Stimulated activated CD8-positive, alpha-beta memory T cell treated with anti-CD3 and anti-CD28 coated beads, Interleukin-12 subunit alpha, Interleukin-12 subunit beta, amount 100 ng/mL, for 24 hours (primary cell): Measurements from ENCODE around the gene PROM1.

Experiments used
- DNase-seq: peaks from one replicate; pipeline ENCODE4 v3.0.0-alpha.2; 2020; ENCODE audit errors: extremely low read depth

The PROM1 gene

GRCh38 chr4:16083241-16084191 lies at the start of gene PROM1:
Gene PROM1 (minus strand): TSS chr4:16084023. CDS start chr4:16075906, 8,117 bp downstream.
- DNase-seq = no peak

DNA sequence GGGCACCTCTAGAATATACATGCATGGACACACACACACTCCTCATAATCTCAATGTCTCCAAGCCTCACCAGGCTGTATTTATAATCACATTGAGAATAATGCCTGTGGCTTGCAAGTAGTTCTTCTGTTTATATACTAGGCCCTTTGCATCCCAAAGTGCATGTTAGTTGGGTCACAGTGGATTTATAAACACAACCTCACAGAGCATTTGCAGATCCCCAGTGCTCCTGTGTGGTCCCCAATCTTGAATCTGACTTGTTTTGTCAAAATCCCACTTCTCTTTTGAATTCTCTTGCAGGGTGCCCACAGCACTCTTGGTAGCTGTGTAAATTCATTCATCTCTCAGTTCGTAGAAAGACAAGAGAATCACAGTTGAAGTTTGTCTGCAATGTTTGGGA lies 49.6 kb upstream of the PROM1 start:
- no peak for DNase-seq

GRCh38 chr4:16131293-16131692 lies 47.5 kb upstream of the PROM1 start:
- DNase-seq = no peak

- DNase-seq = no peak
These were observed 45.5 kb upstream of the PROM1 start for GRCh38 chr4:16129336-16129735.

- DNase-seq = no peak
These were observed 42.9 kb upstream of the PROM1 start for GRCh38 chr4:16126714-16127113.

DNA sequence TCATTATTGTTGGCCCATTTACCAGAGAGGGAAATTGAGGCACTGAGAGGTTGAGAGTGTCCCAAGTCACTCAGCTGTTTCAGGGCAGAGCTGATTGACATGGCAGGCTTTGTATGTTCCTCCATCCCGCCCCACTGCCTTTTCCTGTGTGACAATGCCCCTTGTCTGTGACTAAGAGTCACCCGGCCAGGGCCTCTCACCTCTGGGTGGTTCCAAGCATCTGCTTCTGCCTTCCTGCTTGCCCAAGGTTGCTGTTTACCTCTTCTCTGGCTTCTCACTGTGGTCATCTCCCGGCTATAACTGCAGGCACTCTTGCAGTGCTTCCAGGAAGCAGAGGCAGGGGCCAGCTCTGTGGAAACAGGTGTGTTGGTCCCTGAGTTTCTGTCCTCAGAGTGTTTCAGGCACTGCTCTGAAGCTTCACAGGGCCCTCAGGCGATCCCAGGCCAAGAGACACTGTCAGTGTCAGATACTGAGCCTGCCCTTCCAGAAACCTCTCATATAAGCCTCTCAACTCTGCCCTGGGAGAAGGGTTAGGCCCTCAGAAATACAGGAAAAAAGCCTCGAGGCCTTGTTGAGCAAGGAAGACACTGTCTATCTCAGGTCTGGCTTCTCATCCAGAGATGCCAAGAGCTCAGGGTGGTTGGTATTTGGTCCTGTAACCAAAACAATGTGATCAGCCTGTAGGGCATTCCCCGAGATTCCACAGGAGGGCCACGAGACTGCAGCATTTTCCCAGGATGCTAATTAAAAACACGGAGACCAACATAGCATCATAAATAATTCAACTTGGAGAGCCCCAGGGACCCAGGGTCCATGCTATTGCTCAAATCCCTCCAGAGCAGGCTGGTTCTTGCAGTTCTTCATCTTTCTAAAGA lies 42.0 kb upstream of the PROM1 start:
- DNase-seq = no peak

DNA sequence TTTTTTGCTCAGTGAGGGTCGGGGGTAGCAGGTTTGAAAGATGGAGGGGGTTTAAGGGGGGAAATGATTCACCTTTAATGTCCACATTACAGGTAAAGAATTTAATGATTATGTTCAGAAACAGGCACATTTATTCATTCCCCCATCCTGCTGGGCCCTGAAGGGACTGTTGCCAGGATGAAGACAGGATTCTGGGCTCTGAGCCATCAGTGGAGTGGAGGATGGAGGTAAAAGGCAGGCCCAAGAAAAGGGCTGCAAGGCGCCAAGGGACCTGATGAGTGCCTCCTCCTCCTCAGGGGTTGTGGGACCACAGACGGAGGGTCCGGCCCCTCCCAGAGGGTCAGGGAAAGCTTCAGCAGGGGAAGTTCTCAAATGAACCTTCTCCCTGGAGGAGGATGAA lies 40.4 kb upstream of the PROM1 start:
- DNase-seq = no peak

DNA sequence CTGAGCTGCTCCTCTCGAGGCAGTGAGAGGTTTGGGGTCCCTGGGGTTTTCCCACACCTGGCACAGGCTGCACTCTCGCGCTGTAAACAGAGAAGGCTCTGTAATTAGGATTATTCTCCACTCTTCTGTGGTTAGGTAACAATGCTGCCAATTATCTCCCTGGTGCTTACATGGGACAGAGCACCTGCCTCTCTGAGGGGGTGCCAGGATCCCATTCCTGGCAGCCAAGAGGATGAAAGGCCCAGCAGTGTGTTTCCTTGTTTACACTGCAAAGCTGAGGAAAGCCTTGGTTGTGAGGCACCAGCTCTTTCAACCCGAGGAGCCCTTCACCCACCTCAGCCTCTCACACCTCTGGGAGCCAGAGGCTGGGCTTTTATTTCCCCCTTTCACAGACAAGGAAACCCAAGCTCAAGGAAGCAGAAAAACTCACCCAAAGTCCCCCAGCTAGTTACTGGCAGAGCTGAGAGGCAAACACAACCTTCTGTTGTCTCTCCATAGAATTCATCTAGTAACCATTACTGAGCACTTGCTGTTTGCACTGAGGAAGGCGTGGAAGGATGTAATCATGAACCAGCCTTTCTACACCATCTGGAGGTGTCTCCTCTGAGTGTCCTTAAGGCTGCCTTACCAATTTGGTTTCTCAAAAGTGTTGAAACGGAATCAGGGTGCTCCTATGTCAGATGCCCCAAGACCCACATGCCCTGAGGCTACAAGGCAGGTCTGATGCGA lies 39.7 kb upstream of the PROM1 start:
- no peak for DNase-seq

DNA sequence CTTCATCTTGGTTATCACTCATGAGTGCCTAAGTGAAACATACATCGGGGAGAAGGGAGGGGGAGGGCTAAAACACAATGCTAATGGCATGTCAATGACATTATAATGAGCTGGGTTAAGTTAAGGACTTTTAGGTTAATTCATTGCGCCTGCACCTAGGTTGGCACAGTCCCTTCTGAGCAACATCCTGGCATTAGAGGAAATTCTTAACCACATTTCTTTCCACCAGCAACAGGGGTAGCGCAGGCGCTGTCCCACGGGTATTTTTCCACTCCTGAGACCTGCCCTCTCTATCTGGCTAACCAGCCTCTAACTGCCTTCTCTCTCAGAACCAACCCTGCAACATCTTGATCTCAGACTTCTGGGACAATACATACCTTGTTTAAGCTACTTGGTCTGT lies 39.0 kb upstream of the PROM1 start:
- DNase-seq = no peak

GRCh38 chr4:16122308-16122711 lies 38.5 kb upstream of the PROM1 start:
- DNase-seq = no peak

DNA sequence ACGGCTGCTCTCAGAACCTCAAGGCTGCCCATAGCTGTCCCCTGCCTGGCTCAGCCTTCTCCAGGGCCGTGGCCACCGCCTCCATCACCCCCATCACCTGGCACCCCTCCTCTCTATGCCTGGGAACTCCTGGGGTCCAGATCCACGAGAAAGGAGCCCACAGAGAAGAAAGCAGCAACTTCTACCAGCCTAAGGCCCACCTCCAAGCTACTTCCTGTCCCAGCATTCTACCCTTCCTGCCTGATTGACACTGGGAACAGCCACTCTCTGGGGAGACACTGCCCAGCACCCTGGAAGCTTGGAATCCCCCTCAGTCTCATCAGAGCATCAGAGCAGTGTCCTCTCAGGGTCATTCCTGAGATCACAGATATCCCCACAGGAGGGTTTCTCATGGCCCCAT lies 36.9 kb upstream of the PROM1 start:
- no peak for DNase-seq

DNA sequence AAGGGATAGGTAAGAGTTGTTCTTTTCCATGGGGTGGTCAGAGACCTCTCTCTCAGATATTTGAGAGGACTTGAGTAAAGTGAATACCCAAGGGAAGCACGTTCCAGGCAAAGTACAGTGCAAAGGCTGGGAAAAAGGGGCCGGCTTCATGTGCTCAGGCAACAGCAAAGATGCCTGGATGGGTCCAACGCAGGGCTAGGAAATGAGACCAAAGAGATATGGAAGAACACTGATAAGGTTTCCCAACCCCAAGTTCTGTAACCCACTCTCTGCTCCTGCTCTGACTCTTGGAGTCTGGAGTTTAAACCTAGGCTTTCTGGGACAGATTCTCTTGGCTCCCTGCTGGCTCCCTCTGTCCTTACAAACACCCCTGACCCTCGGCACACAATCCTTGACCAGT lies 36.2 kb upstream of the PROM1 start:
- no peak for DNase-seq

DNA sequence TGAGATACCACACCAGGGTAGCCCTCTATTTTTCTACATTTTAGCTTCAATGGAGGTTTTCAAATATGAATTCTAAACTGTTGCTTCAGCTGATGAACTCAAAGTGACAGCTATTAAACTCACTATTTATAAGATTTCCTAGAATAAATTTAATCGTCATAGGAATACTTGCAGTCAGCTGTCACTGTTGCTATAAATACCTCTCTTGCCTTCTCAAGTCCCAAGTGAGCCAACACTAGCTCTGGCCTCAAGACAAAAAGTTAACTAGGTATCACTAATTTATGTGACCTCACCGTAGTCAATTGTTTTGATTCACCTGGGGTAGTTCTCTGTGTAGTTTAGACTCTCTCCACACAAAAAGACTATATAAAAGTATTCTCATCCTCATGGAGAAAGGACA lies 34.3 kb upstream of the PROM1 start:
- no peak for DNase-seq

GRCh38 chr4:16117164-16117563 lies 33.3 kb upstream of the PROM1 start:
- DNase-seq = no peak

DNA sequence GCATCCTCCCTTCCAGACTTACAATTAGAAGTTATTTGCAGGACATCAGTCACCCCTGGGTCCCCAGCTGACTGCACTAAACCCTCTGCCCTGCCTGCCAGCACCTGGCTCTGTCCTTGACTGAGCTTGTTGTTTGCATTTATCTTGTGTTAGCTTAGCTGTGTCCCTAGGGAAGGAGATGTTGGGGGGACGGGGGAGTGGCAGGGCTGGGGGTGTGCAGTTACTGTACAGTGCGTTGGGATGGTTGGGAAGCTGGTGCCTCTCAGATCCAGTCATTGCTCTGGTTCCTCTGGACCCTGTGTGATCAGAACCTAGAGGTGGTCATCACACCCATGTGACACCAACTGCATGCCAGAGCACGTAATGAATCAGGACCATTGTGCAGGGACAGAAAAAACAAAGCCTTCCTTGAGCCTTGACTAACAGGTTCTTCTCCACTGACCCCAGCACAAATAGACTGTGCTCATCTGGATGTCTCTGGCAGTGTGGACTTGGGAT lies 32.7 kb upstream of the PROM1 start:
- no peak for DNase-seq

DNA sequence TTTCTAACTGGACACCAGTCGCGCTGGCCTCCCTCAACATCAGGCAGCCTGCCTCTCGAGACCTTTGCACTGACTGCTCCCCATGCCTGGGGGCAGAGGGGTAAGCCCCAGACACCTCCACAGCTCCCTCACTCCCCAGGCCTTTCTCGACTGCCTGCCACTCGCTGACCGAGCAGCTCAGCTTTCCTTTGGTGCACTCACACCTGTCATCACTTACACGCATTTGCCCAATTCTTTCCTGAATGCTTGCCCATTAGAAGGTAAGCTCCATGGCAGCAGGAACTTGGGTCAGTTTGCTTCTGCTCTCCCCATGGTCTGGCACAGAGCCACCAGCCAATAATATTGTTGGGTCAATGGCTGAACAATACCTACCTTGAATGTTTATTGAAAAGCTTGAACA lies 32.2 kb upstream of the PROM1 start:
- no peak for DNase-seq

DNA sequence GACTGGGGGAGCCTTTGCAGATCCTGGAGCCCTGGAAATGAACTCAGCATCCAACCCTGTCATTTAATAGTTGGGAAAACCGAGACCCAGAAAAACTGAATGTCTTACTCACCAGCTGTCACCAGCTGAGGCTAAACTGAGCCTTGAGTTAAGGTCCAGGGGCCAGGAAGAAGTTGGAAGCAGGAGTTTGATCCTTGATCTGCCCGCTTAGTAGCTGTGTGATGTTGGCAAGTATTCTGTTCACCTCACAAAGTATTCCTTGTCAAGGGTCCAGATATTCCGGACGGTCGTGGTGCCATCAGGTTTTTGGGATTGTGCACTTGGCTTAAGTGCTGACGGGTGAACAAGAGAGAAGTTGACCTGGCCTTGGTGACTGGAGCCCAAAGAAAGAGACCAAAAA lies 30.7 kb upstream of the PROM1 start:
- no peak for DNase-seq

- DNase-seq = no peak
These were observed 29.9 kb upstream of the PROM1 start for GRCh38 chr4:16113741-16114140.

- no peak for DNase-seq
These were observed 27.7 kb upstream of the PROM1 start for GRCh38 chr4:16111533-16111932.

DNA sequence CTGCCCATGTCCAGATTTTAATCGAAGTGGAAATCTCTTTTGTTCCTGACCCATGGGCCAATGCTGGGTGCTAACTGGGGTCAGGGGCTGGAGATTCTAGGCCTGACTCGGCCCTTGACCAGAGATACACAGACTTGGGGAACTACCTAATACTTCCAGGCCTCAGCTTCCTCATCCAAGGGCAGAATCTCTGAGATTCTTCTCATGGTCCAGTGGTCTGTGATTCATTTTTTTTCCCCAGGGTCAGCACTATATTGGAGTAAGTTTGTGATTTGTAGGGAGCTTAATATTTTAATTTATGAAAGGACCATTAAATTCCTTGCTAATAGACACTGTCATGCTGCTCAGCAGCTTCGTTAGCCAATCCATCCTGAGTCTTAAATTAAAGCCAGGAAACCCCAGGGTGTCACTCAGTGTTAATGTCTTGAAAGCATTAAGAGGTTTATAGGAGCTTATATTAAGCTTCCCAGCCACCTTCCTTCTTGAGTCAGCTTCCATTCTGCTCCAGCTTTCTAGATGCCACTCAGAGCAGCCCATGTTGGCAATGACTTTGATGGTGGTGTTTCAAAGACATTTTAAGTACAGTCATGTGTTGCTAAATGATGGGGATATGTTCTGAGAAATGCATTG lies 27.0 kb upstream of the PROM1 start:
- no peak for DNase-seq

DNA sequence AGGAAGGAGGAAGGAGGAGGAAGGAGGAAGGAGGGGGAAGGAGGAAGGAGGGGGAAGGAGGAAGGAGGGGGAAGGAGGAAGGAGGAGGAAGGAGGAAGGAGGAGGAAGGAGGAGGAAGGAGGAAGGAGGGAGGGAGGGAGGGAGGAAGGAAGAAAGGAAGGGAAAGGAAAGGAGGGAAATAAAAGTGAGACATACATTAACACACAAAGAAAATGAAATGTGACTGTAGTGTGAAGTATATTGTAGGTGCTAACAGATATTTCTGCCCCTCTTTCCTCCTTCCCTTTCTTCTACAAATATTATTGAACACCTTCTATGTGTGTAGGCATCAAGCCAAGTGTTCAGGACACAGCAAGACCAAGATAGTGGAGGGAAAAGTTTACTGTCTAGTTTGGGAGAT lies 26.4 kb upstream of the PROM1 start:
- DNase-seq = no peak
